NCI-H2171 (cell line): ENCODE measurements around the gene BRPF3.
"Not testable (repeated sequence)": the region's sequence is repeated elsewhere in the genome, so short reads cannot be mapped to it uniquely, and the experiment has no call there.

ENCODE experiments used
- DNase-seq: peaks from one replicate; lab custom pipeline; 2025; lab: John Stamatoyannopoulos, UW

Gene BRPF3

DNA sequence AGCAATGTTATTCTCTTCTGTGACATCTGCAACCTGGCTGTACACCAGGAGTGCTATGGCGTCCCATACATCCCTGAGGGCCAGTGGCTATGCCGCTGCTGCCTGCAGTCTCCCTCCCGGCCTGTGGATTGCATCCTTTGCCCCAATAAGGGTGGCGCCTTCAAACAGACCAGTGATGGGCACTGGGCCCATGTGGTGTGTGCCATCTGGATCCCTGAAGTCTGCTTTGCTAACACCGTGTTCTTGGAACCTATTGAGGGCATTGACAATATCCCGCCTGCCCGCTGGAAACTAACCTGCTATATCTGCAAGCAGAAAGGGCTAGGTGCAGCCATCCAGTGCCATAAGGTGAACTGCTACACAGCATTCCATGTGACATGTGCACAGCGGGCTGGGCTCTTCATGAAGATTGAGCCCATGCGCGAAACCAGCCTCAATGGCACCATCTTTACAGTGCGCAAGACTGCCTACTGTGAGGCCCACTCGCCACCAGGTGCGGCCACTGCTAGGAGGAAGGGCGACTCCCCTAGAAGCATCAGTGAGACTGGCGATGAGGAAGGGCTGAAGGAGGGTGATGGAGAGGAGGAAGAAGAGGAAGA, 4.6 kb downstream of the BRPF3 start:
- no peak for DNase-seq

DNA sequence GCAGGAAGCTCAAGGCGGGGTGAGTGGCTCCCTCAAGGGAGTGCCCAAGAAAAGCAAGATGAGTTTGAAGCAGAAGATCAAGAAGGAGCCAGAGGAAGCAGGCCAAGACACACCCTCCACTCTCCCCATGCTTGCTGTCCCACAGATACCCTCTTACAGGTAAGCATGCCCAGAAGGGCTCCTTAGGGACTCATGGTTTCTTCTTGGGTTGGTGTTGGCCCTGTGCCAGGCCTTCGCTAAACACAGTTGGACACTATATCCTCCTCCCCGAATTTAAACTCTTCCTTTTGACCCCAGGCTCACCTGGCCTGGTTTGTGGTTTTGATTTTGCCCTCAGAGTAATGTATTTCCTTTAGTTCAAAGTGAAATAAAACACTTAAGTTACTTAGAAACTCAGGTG, 5.1 kb downstream of the BRPF3 start:
- no peak for DNase-seq

DNA sequence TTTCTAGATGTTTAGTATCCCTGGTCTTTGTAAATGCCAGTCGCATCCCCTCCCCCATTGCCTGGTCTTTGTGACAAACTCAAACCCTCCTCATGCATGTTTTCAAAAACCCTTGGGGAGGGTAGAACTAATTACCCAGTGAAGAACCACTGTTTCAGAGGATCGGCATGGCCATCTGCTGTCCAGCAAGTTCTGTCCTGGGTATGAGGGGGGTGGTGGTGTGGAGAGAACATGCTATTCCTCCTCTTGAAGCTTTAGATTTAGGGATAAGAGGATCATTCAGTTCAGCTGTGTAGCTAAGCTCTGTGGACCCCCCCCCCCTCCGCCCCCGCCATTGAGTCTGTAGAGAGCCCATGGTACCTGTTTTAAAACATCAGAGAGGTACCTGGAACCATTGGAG, 5.6 kb downstream of the BRPF3 start:
- DNase-seq: no peak

DNA sequence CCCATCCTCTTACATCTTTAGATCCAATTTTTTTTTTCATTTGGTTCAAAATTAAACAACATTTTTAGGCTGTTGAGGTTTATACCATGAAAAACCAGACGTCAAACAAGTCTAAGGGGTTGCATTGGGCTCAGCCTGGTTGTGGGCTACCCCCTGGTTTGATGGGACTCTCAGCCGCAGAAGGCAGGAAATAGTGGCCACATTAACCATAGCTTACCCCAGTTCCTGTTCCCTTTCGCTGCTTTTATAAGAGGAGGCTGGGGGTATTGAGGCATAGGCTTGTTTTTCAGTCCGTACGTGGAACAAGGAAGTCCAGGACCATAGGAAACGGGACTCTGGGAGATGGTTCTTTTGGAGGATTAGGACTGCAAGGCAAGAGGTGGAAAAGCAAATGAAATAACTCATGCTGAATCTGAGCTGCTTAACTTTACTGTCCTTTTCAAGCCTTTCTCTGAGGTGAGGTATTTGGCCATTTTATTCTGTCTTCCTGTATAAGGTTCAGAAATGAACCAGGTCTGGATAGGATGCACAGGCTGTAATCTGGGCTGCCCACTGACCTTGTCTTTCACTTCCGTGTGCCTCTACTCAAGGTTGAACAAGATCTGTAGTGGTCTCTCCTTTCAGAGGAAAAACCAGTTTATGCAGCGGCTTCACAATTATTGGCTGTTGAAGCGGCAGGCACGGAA, 7.7 kb downstream of the BRPF3 start:
- DNase-seq: no peak

DNA sequence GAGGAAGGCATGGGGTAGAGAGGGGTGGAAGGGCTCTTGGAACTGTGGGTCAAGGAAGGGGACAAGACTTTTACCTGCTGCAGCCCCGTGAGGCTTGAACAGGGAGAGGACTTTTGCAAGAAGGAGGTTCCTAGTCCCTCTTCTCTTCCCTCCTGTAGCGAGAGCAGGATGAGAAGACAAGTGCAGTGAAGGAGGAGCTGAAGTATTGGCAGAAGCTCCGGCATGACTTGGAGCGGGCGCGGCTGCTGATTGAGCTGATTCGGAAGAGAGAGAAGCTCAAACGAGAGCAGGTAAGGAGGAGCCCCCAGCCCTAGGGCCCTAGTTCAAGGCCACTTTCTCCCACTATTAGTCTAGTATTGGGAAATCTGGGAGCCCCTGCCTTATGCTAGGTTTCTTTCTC, 10.6 kb downstream of the BRPF3 start:
- no peak for DNase-seq

DNA sequence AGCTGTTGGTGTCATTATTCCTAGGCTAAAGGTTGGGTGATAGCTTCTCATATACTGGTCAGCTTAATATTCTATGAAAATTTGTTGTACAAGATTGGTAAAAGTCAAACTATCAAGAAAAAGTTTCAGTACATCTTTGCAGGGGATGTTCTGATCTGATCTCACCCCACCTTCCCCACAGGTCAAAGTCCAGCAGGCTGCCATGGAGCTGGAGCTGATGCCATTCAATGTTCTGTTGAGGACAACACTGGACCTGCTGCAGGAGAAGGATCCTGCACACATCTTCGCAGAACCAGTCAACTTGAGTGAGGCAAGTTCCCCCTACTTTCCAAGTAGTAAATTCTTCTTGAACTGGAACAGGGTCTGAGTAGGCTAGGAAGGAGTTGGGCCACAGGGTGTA, 13.1 kb downstream of the BRPF3 start:
- DNase-seq: no peak

DNA sequence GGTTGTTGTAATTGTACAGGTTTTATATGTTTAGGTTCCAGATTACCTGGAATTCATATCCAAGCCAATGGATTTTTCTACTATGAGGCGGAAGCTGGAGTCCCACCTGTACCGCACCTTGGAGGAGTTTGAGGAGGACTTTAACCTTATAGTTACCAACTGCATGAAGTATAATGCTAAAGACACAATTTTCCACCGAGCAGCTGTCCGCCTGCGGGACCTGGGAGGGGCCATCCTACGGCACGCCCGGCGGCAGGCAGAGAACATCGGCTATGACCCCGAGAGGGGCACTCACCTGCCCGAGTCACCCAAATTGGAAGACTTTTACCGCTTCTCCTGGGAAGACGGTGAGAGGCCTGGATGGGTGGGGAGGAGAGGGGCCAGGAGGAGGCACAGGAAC, 13.6 kb downstream of the BRPF3 start:
- DNase-seq: no peak

DNA sequence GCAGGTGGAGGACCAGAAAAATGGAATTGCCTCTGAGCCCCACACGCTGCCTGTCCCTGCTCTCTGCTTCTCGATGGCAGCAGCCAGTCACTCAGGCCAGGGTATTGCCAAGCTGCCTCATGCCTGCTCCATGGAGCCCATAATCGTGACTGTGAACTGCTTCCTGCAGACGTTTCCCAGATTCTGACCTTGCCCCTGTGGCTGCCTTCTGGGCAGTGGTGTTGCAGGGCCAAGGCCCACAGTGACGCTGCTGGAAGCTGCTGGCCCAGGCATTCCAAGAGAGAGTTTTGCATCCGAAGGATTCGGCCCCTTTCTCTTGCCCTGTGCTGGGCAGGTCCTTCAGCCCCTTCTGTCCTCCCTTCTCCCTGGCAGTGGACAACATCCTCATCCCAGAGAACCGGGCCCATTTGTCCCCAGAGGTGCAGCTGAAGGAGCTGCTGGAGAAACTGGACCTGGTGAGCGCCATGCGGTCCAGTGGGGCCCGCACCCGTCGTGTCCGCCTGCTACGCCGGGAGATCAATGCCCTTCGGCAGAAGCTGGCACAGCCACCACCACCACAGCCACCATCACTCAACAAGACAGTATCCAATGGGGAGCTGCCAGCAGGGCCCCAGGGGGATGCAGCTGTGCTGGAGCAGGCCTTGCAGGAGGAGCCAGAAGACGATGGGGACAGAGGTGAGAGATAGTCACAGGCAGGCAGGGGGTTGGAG, 14.5 kb downstream of the BRPF3 start:
- no peak for DNase-seq

DNA sequence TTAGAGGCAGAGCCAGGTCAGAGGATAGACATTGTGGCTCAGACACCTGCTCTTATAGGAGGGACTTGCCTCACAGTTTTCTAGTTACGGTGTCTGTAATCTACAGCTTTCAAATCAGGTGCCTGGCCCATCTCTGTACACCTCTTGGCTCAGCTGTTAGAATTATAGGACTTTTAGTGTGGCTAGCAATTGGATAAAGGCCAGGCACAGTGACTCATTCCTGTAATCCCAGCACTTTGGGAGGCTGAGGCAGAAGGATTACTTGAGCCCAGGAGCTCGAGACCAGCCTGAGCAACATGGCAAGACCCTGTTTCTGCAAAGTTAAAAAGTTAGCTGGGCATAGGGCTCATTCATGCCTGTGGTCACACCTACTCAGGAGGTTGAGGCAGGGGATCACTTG, 20.0 kb downstream of the BRPF3 start:
- no peak for DNase-seq

DNA sequence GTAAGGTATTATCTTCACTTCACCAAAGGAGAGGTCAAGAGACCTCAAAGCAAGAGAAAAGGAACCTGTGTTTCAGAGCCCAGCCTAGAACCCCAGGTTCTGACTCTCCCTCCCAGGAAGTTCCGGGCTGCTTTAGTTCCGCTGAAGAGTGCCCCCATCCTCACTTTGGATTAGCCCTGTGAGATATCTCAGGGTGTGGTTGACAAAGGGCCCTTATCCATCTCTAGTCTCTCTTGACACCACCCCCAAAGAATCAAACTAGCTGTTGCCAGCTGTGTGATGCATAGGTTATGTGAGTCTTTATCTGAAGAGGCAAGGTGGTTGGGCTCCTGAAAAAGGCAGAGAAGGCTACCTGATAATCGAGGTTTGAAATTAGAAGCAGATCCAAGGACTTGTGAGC, 20.6 kb downstream of the BRPF3 start:
- no peak for DNase-seq

DNA sequence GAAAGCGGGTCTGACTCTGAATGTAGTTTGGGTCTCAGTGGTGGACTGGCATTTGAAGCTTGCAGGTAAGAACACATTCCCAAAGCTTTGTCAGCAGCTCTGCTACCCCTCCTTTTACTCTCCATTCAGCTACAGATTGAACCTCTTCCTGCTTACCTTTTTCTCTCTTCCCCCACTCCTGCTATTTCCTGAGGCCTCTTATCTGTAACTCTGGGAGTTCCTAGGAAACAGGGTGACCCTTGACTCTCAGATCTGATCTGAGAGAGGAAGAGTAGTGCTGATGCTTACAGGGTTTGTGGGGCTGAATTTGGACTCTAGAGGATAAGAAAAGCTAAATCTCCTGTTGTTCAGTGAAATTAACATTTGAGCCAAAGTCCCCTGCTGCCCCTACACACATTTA, 21.4 kb downstream of the BRPF3 start:
- DNase-seq: no peak

DNA sequence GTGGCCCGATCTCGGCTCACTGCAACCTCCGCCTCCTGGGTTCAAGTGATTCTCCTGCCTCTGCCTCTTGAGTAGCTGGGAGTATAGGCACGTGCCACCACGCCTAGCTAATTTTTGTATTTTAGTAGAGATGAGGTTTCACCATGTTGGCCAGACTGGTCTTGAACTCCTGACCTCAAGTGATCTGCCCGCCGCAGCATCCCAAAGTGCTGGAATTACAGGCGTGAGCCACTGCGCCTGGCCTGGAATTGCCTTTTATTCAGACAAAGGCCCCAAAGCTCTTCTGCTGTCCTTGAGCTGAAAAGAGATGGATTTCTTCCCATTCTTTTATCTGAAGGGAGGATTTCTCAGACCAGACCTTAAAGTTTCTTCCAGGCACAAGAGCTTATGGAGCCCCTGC, 22.0 kb downstream of the BRPF3 start:
- not testable (repeated sequence) for DNase-seq

DNA sequence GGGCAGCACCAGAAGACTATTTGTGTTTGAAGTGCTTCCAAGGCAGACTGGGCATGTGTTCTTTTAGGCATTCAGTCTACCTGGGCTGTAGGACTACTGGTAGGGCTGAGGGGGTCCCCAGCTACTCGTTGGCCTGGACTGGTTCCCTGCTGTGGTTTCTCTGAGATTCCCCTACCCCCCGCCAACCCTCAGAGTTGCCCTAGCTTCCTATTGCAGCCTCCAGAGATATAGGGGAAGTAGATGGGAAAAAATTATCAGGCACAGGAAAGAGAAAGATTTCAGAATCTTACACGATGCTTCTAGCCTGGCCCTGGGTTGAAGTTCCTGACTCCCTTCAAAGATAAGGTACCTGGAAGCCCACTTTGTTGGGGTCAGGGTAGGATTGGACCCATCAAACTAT, 22.5 kb downstream of the BRPF3 start:
- no peak for DNase-seq

DNA sequence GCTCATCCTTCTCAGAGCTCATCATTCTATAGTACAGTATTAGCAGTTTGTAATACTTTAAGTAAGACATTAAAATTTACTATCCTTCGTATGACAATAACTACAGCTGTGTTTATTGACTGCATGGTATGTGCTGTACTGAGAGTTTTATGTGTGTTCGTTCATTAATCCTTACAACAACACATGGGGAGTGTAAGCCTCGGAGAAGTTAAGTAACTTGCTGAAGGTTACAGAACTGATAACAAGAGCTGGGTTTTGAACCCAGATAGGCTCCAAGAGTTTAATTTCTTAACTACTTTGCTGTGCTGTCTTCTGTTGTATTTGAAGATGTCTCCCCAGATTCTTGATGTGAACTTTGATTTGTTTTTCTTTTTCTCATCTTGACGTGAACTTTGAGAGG, 23.7 kb downstream of the BRPF3 start:
- DNase-seq: no peak

DNA sequence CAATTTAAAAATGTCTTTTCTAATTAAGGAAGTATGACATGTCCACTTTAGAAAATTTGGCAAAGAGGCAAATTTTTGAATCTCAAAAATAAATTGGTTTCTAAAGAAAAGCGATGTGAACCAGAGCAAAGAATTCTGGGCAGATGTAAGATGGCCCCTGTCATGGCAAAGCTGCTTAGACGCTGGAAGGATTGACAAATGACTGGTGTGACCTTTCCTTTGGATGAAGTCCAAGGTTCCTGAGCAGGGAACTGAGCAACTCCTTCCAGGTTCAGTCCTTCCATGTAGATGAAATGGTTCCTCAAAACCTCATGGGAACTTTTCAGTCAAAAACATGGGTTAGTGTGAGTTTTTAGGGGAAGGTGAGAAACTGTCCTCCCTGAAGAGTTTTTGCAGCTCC, 25.1 kb downstream of the BRPF3 start:
- DNase-seq: no peak

DNA sequence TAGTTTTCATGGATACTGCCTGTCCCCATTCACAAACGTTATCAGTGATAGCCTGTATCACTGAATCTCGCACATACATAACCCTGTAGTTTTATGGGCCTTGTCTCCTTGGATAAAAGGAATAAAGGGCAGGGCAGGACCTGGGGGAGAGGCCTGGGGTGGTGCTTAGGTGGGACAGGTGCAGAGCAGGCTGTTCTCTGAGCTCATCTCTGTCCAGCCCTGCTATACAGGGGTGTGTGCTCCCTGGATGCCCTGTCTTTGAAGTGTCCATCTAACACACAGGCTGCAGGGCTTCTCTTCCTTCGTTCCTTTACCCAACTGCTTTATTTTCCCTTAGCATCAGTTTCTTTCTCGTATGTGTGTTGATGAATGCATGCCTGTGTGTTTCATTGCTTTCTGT, 26.4 kb downstream of the BRPF3 start:
- DNase-seq: no peak

DNA sequence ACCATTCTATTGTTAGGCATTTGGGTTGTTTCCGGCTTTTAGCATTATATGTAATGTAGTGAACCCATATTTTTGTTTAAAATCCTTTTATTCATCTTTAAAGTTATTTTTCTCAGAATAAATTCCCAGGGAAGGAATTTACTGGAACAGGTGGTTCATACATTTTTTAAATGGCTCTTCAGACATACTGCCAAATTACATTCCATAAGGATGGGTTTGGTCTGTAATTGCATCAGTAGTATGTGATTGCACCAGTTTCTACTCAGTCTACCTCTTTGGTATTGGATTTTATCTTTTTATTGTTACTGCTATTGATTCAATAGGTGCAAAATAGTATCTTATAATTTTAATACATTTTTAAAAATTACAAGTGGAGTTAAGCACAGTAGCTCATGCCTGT, 27.2 kb downstream of the BRPF3 start:
- no peak for DNase-seq

DNA sequence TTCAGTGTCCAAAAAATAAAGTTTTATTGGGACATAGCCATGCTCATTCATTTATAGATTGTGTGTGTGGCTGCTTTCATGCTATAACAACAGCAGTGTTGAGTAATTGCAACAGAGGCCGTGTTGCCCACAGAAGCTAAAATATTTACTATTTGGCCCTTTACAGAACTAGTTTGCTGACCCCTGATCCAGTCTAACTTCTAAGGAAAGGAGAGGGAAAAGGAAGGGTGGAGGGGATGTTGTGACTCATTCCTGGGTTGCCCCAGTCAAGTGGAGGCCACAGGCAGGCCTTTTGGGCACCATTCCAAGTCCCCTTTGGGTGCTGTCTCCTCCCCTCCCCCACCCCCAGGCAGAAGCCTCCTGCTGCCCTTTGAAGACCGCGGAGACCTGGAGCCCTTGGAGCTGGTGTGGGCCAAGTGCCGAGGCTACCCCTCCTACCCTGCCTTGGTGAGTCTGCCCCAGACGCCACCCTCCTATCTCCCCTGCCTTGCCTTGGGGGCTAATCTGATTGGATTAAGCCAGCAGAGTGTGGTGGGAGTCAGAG, 28.4 kb downstream of the BRPF3 start:
- DNase-seq: no peak

DNA sequence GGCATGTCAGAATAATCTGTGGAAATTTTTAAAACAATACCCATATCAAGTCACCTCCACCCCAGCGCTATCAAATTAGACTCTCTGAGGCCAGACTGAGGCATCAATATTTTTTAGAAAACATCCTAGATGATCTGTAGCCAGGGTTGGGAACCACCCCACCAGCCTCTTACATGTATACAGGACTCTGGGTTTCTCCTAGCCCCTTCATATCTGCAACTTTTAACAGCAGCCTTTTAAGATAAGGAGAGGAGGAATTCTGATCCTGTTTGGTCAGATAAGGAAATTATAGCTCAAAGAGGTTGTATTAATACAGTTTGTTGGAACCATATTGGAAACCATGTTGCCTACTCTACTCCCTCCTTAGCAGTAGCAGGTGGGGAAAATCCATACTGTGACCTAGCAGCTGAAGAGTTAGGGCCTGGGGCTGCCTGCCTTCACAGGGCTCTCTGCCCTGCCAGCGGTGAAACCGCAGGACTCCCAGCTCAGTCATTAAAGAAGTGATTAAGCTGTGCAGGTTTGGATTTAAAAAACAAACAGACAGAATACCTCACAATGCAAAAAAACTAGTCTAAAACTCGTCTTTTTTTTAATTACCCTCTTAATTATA, 30.0 kb downstream of the BRPF3 start:
- DNase-seq: no peak

DNA sequence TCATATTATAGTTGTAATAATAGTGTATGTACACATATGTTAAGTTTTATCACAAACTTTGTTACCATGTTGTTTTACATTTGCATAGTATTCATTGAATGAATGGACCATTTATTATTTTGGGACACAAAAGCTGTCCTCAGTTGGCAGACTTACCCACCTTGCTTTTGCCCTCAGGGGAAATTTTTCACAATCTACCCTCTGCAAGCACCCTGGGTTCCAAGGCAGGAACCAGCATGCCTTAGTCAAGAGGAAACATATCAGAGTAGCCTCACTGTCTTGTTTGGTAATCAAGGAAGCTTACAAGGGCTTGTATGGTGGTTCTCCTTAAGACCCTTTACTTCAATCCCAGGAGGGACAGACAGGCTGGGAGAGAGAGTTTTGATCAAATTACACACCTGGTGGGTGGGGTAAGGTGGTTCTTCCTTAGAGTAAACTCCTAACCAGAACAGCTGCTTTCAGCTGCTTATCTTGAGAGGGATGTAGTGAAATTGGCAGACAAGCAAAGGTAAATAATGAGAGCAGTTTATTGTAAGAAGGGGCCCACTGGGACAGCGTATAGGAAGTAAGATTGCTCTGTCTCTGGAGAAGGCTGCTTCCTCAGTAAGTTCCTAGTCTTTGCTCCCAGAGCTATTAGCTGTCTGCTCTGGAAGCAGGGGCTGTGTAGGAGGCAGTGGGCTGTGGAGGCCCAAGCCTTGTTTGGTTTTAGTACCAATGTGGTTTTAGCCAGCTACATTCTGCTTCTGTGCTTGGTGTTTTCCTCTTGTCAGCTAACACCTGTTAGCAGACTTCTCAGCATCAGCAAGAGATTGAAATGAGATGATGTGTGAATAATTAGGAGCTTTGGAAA, 31.1 kb downstream of the BRPF3 start:
- peak; percentile 52 for DNase-seq

DNA sequence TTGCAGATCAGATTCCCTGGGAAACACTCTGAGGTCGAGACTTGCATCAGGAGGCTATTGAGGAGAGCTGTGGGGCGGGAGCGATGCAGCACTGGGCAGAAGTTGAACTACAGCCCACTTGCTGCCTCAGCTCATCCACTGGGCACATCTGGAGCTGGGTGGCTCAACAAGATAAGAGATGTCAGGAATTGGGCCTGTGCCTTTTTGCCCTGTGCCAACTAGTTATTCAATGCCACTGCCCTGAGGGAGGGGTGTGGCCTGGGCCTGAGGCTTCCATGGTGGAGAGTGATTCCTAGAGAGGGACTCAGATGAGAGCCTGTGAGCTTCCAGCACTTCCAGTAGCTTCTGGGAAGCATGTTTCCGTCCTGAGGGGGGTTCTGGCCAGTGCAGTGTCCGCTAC, 32.7 kb downstream of the BRPF3 start:
- no peak for DNase-seq

DNA sequence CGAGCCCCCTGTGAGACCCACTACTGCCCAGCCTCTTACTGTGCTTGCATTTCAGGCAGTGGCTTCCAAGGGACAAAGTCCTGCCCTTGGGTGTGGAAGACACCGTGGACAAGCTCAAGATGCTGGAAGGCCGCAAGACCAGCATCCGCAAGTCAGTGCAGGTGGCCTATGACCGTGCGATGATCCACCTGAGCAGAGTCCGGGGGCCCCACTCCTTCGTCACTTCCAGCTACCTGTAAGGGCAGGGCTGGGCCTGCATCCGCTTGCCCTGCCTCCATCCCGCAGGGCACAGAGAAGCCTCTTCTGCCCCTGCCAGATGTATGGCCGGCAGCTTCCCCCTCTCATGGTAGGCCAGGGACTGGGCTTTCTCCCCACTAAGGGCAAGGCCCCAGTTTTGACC, 33.8 kb downstream of the BRPF3 start:
- DNase-seq: no peak
